ENCODE results near the gene SLC35E3.

The SLC35E3 gene

GRCh38 chr12:68771223-68771925 is 25.4 kb downstream of the SLC35E3 start:
- no peak for DNase-seq

GRCh38 chr12:68772714-68773113 is 26.7 kb downstream of the SLC35E3 start:
- no peak for DNase-seq

GRCh38 chr12:68773582-68773981 is 27.6 kb downstream of the SLC35E3 start:
- no peak for DNase-seq

GRCh38 chr12:68775121-68775630 is 29.2 kb downstream of the SLC35E3 start:
- DNase-seq = no peak

- DNase-seq = no peak
Observed at GRCh38 chr12:68776976-68777610, 31.1 kb downstream of the SLC35E3 start.

GRCh38 chr12:68779280-68779679 is 33.3 kb downstream of the SLC35E3 start:
- no peak for DNase-seq

GRCh38 chr12:68780731-68781130 is 34.8 kb downstream of the SLC35E3 start:
- DNase-seq = no peak

GRCh38 chr12:68781728-68782127 is 35.8 kb downstream of the SLC35E3 start:
- no peak for DNase-seq

- no peak for DNase-seq
Observed at GRCh38 chr12:68784015-68784414, 38.0 kb downstream of the SLC35E3 start.

- DNase-seq = no peak
Observed at GRCh38 chr12:68785358-68785757, 39.4 kb downstream of the SLC35E3 start.

- no peak for DNase-seq
Observed at GRCh38 chr12:68785823-68786222, 39.8 kb downstream of the SLC35E3 start.

GRCh38 chr12:68786929-68787328 is 41.0 kb downstream of the SLC35E3 start:
- no peak for DNase-seq

- DNase-seq = no peak
Observed at GRCh38 chr12:68788554-68789143, 42.7 kb downstream of the SLC35E3 start.

- no peak for DNase-seq
Observed at GRCh38 chr12:68789144-68789878, 43.3 kb downstream of the SLC35E3 start.

GRCh38 chr12:68790081-68790951 is 44.3 kb downstream of the SLC35E3 start:
- no peak for DNase-seq

- no peak for DNase-seq
Observed at GRCh38 chr12:68790952-68791234, 44.9 kb downstream of the SLC35E3 start.

GRCh38 chr12:68791897-68792481 is 46.0 kb downstream of the SLC35E3 start:
- DNase-seq = no peak

GRCh38 chr12:68792952-68793351 is 47.0 kb downstream of the SLC35E3 start:
- peak in 1 of 2 experiments; percentile 36 for DNase-seq

- no peak for DNase-seq
Observed at GRCh38 chr12:68793436-68793835, 47.5 kb downstream of the SLC35E3 start.

GRCh38 chr12:68793975-68794652 is 48.1 kb downstream of the SLC35E3 start:
- no peak for DNase-seq

- no peak for DNase-seq
Observed at GRCh38 chr12:68794653-68795251, 48.8 kb downstream of the SLC35E3 start.

Data from NCI-H446 (cell line).